Omental fat pad (tissue), 4 donors: Measurements from ENCODE around the gene HTRA1. TPM values are rescaled to one million over a fixed set of nuclear protein-coding genes. Genes with fewer than 3 reads are reported as not detected.

Experiments
- ATAC-seq: fragments of 150-250 bp; one replicate; pipeline ENCODE4 v1.9.1; 2016; ENCODE audit warnings: mild to moderate bottlenecking, moderate library complexity; ENCODE audit not compliant: low FRiP score
- DNase-seq: peaks from one replicate; pipeline ENCODE4 v3.0.0-alpha.2; 2019; ENCODE audit warnings: low spot score
- total RNA-seq, 4 donors: library from RNA; depleted of rRNA; stranded (reverse); fragments of >200 nt; gene quantifications; one replicate each; pipeline ENCODE4 v1.1.0, GENCODE V29; 2016
- TF ChIP-seq, protein P1 (sequence below), 3 donors: fragments of 450-650 bp; IDR thresholded peaks; one replicate each; pipeline ENCODE4 v1.5.1; 2016 to 2017; ENCODE audit warnings: antibody characterized with exemption in 3 of 3, mild to moderate bottlenecking in 3 of 3, moderate library complexity in 2 of 3

HTRA1 gene
- total RNA-seq, 4 donors from 2014 or later = 92.8 to 402 (median 260) TPM

DNA sequence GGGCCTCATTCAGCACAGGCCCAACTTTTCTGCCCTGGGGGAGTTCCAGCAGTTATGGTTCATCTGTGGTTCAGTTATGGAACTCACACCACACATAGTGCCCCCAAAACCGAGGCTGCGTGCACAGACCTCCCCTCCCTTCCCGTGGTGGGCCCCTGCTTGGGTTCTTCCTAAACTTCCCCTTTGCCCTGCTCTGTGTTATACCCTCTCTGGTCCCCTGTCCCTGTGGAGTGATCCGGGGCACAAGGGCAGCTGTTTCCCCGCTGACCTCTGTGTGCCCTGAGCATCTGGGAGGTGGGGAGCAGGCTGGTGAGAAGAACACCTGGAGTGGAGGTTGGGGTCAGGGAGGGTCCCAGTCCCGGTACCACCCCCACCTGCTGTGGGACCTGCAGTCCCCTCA is 39.4 kb downstream of the HTRA1 start:
- DNase-seq = no peak
- ATAC-seq = no peak
- TF ChIP-seq, protein P1, sequence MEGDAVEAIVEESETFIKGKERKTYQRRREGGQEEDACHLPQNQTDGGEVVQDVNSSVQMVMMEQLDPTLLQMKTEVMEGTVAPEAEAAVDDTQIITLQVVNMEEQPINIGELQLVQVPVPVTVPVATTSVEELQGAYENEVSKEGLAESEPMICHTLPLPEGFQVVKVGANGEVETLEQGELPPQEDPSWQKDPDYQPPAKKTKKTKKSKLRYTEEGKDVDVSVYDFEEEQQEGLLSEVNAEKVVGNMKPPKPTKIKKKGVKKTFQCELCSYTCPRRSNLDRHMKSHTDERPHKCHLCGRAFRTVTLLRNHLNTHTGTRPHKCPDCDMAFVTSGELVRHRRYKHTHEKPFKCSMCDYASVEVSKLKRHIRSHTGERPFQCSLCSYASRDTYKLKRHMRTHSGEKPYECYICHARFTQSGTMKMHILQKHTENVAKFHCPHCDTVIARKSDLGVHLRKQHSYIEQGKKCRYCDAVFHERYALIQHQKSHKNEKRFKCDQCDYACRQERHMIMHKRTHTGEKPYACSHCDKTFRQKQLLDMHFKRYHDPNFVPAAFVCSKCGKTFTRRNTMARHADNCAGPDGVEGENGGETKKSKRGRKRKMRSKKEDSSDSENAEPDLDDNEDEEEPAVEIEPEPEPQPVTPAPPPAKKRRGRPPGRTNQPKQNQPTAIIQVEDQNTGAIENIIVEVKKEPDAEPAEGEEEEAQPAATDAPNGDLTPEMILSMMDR (IDR thresholded peaks at IDR 0.05) = no peak

DNA sequence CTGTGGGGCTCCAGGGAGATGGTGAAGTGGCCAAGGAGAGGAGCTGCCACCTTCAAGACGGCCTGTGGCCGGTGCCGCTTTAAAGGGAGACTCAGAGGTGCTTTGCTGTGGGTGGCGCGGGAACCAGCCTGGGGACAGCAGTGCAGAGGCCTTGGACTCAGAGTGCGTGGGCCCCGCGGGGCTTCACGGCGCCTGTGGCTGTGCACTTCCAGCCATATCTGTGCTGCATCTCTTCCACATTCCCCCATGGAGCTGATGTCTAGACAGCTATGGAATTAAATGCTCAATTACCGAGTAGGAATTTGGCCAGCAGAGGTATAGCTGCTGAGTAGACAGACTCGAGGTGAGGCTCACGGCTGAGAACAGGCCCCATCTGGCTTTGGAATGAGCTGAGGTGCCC is 41.7 kb downstream of the HTRA1 start:
- DNase-seq (no peak), ATAC-seq (no peak)
- TF ChIP-seq, protein P1 (IDR thresholded peaks at IDR 0.05) = no peak

DNA sequence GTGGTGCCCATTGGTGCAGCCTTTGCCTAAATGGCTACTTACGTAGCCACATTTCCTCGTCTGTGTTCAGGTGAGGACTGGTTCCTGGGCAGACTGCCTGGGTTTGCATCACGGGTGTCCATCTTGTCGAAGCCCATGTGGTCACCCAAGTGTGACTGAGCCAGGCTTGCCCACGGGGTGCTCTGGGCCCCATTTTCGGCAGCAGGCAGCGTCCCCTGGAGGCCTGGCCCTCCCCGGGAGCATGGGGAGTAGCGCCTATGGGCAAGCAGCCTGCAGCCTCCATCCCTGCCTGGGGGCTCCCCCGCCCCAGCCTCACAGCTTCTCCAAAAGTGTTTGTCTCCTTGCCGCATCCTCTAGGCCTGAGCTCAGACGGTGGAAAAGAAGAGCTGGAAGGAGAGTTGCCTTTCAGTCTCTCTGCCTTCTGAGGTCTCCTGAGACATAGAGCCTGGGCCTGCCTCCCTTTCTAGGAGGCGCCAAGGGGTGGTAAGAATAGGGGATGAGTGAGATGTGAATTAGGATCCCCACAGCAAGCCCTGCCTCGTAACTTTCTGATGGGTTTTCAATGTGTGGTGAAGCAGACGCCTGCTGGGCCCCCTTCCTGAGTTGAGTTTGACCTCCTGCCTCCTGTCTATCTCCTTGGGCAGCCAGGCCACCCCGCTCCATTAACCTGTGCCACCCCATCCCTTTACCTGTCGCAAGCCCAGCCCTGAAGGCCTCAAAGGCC is 42.7 kb downstream of the HTRA1 start:
- TF ChIP-seq, protein P1 (IDR thresholded peaks at IDR 0.05) = no peak
- ATAC-seq (no peak), DNase-seq (no peak)

DNA sequence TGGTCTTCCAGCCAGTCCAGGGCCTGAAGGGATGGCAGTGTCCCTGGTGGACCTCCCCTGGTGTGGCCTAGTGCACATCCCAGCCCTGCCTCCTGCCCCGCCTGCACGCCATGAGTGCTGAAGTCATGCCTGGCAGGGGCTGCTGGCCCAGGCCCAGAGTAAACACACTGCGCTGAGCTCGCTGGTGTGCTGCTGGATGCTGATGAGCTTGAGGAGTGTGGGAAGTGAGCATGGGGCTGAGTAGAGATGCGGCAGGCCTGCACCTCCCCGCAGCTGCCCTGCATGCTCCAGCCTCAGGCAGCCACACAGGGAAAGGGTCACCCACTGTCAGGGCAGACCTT is 43.2 kb downstream of the HTRA1 start:
- peak; percentile 63 for ATAC-seq
- peak; percentile 40 for DNase-seq
- TF ChIP-seq, protein P1 (IDR thresholded peaks at IDR 0.05) = no peak

DNA sequence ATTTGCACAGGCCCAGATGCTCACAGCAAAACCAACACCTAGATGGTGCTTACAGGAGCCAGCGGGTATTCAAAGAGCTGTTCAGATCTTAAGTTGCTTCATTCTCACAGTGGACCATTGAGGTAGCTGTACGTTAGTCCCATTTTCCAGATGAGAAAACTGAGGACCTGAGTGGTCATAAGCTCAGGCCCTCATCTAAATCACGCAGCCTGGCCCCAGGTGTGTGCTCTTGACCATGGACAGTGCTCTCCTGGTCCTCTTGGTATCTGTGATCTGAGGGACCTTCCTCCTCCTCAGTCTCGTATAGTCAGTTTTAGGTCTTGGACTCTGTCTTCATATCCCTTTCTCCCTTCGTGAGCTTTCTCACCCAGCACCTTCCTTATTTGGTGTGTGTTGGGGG is 43.7 kb downstream of the HTRA1 start:
- DNase-seq = no peak
- TF ChIP-seq, protein P1 (IDR thresholded peaks at IDR 0.05) = no peak
- ATAC-seq = no peak

DNA sequence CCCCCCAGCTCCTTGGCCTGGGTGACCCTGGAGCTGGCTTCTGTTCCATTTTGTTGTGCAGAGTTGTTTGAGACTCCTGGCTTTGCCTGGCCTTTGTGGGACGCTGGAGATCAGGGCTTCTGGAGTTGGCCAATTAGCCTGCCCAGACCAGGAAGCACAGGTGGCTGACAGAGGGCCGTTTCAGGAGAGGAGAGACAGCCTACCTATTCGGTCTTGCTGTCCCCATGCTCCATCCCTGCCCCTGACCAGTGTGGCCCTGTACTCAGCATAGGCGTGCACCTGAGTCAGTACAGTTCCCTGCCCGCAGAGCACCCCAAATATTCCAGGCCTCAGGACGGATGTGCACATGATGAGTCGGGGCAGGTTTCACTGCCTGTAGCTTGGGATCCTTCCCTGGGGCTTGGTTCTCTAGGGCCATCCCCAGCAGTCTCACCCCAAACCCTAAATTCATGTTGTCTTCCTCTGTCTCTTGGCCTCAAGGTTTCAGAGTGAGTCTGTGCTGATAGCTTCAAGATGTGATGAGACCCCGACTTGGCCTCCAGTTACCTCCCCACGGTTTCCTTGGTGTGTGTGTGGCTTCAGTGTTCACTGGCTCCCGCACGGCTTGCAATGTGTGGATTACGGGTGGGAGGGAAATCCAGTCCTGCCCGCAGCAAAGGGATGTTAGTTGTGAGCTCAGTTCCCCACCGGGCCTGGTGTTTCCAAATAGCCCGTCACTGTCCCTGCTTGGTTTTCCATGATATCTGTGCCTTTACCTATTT is 44.7 kb downstream of the HTRA1 start:
- no peak for DNase-seq

More for the DNA sequence above, 44.7 kb downstream of the HTRA1 start:
- TF ChIP-seq, protein P1 (IDR thresholded peaks at IDR 0.05) = no peak
- ATAC-seq = no peak
